GM12874 (cell line): ENCODE data around the gene BOC.

ENCODE experiments used
- CTCF ChIP-seq: IDR thresholded peaks from 2 replicates; pipeline ENCODE4 v1.5.1; 2011; ENCODE audit warnings: low read depth, mild to moderate bottlenecking, control low read depth, low read length, moderate library complexity; ENCODE audit not compliant: insufficient read depth

BOC gene

GRCh38 chr3:113231391-113231790 lies 20.0 kb downstream of the BOC start:
- TF ChIP-seq CTCF: no peak

- TF ChIP-seq CTCF: no peak
Measured at GRCh38 chr3:113231827-113232253, 20.5 kb downstream of the BOC start.

GRCh38 chr3:113232342-113232741 lies 21.0 kb downstream of the BOC start:
- TF ChIP-seq CTCF: no peak

- no peak for TF ChIP-seq CTCF
Measured at GRCh38 chr3:113233497-113233896, 22.1 kb downstream of the BOC start.

- TF ChIP-seq CTCF: no peak
Measured at GRCh38 chr3:113234028-113234427, 22.7 kb downstream of the BOC start.

- no peak for TF ChIP-seq CTCF
Measured at GRCh38 chr3:113234688-113235260, 23.4 kb downstream of the BOC start.

GRCh38 chr3:113238503-113238902 lies 27.1 kb downstream of the BOC start:
- no peak for TF ChIP-seq CTCF

GRCh38 chr3:113240841-113241240 lies 29.5 kb downstream of the BOC start:
- TF ChIP-seq CTCF: no peak
